Endothelial cell of umbilical vein (primary cell): ENCODE measurements around the gene LCN15. TPM values are rescaled to one million over a fixed set of nuclear protein-coding genes. Genes with fewer than 3 reads are reported as not detected.

Experiments used
- BruUV-seq: library from RNA; stranded (reverse); fragments of 400-500 nt; replicated peaks from 2 replicates; lab custom pipeline; 2021; lab: Mats Ljungman, UMichigan
- CTCF ChIA-PET: fragments of 300-600, 350-600 bp; sonication (Branson Sonifier 250); formaldehyde crosslinking; loops from one replicate; lab custom pipeline; 2021; ENCODE audit warnings: antibody characterized with exemption, inconsistent platforms; lab: Charles Lee
- POLR2A ChIA-PET: fragments of 300-600, 350-600 bp; sonication (Branson Sonifier 250); formaldehyde crosslinking; loops from one replicate; lab custom pipeline; 2021; ENCODE audit warnings: antibody characterized with exemption, inconsistent platforms; lab: Charles Lee
- DNase-seq: peaks from one replicate; pipeline ENCODE4 v3.0.0-alpha.2; 2011; ENCODE audit warnings: low read depth, low spot score
- FAIRE-seq: peaks from 2 replicates; lab custom pipeline; 2011; peaks lifted over from hg19 to GRCh38; lab: Jason Lieb, UNC
- H2AFZ ChIP-seq: 2 replicates; pipeline ENCODE4 v1.6.0; 2012; ENCODE audit warnings: low read depth, low read length, control low read depth, inconsistent platforms
- H3K27ac ChIP-seq: 2 replicates; pipeline ENCODE4 v1.5.1; 2011; ENCODE audit warnings: low read depth, mild to moderate bottlenecking, control low read depth, low read length, moderate library complexity; ENCODE audit not compliant: insufficient read depth
- H3K27me3 ChIP-seq, 2 experiments: 2 replicates each; pipeline versions ENCODE4 v1.6.0 to v1.6.1; 2011; ENCODE audit warnings: low read length in 2 of 2, mixed read lengths in 1 of 2; ENCODE audit not compliant: control insufficient read depth in 2 of 2, insufficient read depth in 2 of 2
- H3K36me3 ChIP-seq, 2 experiments: 2 replicates in 1 of 2; 3 replicates in 1 of 2; pipeline ENCODE4 v1.5.1; 2011; ENCODE audit warnings: low read length in 2 of 2, mild to moderate bottlenecking in 1 of 2, moderate library complexity in 1 of 2; ENCODE audit not compliant: control insufficient read depth in 2 of 2, insufficient read depth in 2 of 2; ENCODE audit errors: extremely low read depth in 1 of 2
- H3K4me1 ChIP-seq: 3 replicates; pipeline ENCODE4 v1.5.1; 2011; ENCODE audit warnings: mild to moderate bottlenecking, low read length; ENCODE audit not compliant: control insufficient read depth, insufficient read depth; ENCODE audit errors: extremely low read depth
- H3K4me2 ChIP-seq: 2 replicates; pipeline ENCODE4 v1.6.1; 2011; ENCODE audit warnings: low read length, control low read depth, mixed read lengths; ENCODE audit not compliant: insufficient read depth
- H3K4me3 ChIP-seq, 3 experiments: fragments of 200-600 bp in 1 of 3; sonication (generic), shearing (Covaris generic) in 1 of 3; replicated peaks in 1 of 3; 2 replicates each; pipeline ENCODE4 v1.5.1; 2011 to 2016; ENCODE audit warnings: control low read depth in 3 of 3, low read length in 3 of 3, mild to moderate bottlenecking in 2 of 3, inconsistent platforms in 1 of 3, low read depth in 1 of 3, moderate library complexity in 1 of 3; ENCODE audit not compliant: insufficient read depth in 1 of 3
- H3K79me2 ChIP-seq: 2 replicates; pipeline ENCODE4 v1.6.0; 2012; ENCODE audit warnings: low read length, inconsistent platforms; ENCODE audit not compliant: control insufficient read depth, insufficient read depth
- H3K9ac ChIP-seq: replicated peaks from 2 replicates; pipeline ENCODE3; 2011; ENCODE audit warnings: low read length, control low read depth; ENCODE audit not compliant: insufficient read depth; ENCODE audit errors: extremely low read depth
- H3K9me1 ChIP-seq: replicated peaks from 3 replicates; pipeline ENCODE4 v1.6.0; 2011; ENCODE audit warnings: mild to moderate bottlenecking, low read length; ENCODE audit not compliant: control insufficient read depth, insufficient read depth; ENCODE audit errors: extremely low read depth
- H3K9me3 ChIP-seq: replicated peaks from 2 replicates; pipeline ENCODE4 v1.5.1; 2012; ENCODE audit warnings: low read length, inconsistent platforms; ENCODE audit not compliant: control insufficient read depth, insufficient read depth
- H4K20me1 ChIP-seq: replicated peaks from 2 replicates; pipeline ENCODE3; 2011; ENCODE audit warnings: mild to moderate bottlenecking, low read length; ENCODE audit not compliant: control insufficient read depth, insufficient read depth; ENCODE audit errors: extremely low read depth
- EZH2 ChIP-seq: IDR thresholded peaks from 2 replicates; pipeline ENCODE4 v1.6.1; 2012; ENCODE audit warnings: borderline replicate concordance, low read depth, mild to moderate bottlenecking, moderate library complexity, low read length, inconsistent platforms; ENCODE audit not compliant: severe bottlenecking
- FOS ChIP-seq: IDR thresholded peaks from 2 replicates; pipeline ENCODE4 v1.6.1; 2011; ENCODE audit warnings: mild to moderate bottlenecking, low read length, moderate library complexity, borderline replicate concordance; ENCODE audit not compliant: insufficient read depth
- GATA2 ChIP-seq: IDR thresholded peaks from 2 replicates; pipeline ENCODE4 v1.7.0; 2011; ENCODE audit warnings: low read depth, mild to moderate bottlenecking, moderate library complexity, mixed read lengths, low read length; ENCODE audit not compliant: insufficient read length, insufficient read depth
- JUN ChIP-seq: IDR thresholded peaks from 2 replicates; pipeline ENCODE4 v1.6.1; 2011; ENCODE audit warnings: borderline replicate concordance, low read depth; ENCODE audit not compliant: insufficient read length, insufficient read depth
- MYC ChIP-seq: IDR thresholded peaks from one replicate; pipeline ENCODE4 v1.6.1; 2011; ENCODE audit warnings: mild to moderate bottlenecking, low read depth, low read length
- POLR2A ChIP-seq: IDR thresholded peaks from 2 replicates; pipeline ENCODE4 v1.6.1; 2012; ENCODE audit warnings: low read depth, mild to moderate bottlenecking, control low read depth, low read length
- POLR2AphosphoS5 ChIP-seq: IDR thresholded peaks from 2 replicates; pipeline ENCODE4 v1.6.1; 2012; ENCODE audit warnings: low read depth, mild to moderate bottlenecking, control low read depth, low read length, moderate library complexity; ENCODE audit not compliant: insufficient read depth
- dilution Hi-C: fragments of 300-500 bp; cut with MboI; formaldehyde crosslinking; loops from one replicate; pipeline ENCODE4 v1.15.0; 2019; ENCODE audit warnings: low sequenced_read_pairs; ENCODE audit not compliant: extremely low pct_ligation_motif_present
- intact Hi-C: fragments of 100-400 bp; cut with micrococcal nuclease; formaldehyde crosslinking; loops from one replicate; pipeline ENCODE4 v1.10.0; 2022
- polyA plus RNA-seq, 4 experiments: library from polyadenylated mRNA; depleted of rRNA in 3 of 4; stranded (reverse) in 3 of 4; unstranded in 1 of 4; fragments of >200 nt; gene quantifications; 2 replicates each; pipeline versions ENCODE4 v1.2.1 to v1.2.3, GENCODE V29; 2011 to 2012; ENCODE audit warnings: missing spikeins in 1 of 4
- total RNA-seq: library from RNA; stranded (reverse); gene quantifications from 2 replicates; pipeline ENCODE4 v1.2.3, GENCODE V29; 2021
- TF ChIP-seq, protein P1 (sequence below), 2 donors: IDR thresholded peaks; 1 replicate in 1 of 2; 2 replicates in 1 of 2; pipeline ENCODE4 v1.5.1; 2011; ENCODE audit warnings: low read length in 2 of 2, mild to moderate bottlenecking in 2 of 2, moderate library complexity in 2 of 2, control low read depth in 1 of 2, inconsistent platforms in 1 of 2, low read depth in 1 of 2; ENCODE audit not compliant: insufficient read depth in 1 of 2; ENCODE audit errors: extremely low read depth in 1 of 2
- TF ChIP-seq, protein P2 (sequence below): IDR thresholded peaks from 2 replicates; pipeline ENCODE4 v1.6.1; 2011; ENCODE audit not compliant: insufficient read depth, insufficient read length

The LCN15 gene
- total and polyA plus RNA-seq, 2 donors (not counting 3 experiments of a cell fraction or from before 2014, with no cell fraction given) = not detected

DNA sequence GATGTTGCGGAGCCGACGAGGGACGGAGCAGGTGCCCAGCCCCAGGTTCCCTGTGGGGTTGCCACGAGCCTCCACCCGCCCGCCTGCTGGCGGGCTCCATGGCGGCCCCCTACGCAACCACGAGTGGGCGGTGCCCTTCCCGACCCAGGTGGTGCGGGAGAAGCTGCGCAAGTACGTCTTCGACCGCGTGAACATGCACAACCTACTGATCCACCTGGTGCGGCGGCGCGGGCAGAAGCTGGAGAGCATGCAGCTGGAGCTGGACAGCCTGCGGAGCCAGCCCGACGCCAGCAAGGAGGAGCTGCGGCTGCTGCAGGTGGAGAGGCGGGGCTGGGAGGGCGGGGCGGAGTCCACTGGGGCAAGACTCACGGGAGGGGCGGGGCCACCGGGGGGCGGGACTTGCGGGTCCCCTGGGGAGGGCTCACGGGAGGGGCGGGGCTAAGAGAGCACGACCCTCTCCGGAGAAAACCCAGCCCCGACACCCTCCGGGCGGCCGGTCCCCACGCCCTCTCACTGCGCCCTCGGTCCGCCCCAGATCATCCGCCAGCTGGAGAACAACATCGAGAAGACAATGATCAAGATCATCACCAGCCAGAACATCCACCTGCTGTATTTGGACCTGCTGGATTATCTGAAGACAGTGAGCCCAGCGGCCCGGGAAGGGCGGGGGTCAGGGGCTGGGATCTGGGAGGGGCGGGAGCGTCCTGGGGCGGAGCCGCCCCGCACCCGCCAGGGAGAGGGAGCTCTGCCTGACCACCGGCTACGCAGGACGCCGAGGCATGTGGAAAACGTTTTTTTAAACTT is 35.7 kb upstream of the LCN15 start:
- no peaks in the 10 kb centered on the region for H3K4me1 ChIP-seq
- BruUV-seq = no TSS peak
- intact Hi-C loops = no loop called here
- no peak overlapping the region for H2AFZ ChIP-seq
- no peaks in the 10 kb centered on the region for H3K9me1 ChIP-seq
- no peaks in the 10 kb centered on the region for H3K36me3 ChIP-seq
- H3K27ac ChIP-seq = no peak overlapping the region
- ChIA-PET POLR2A (interaction anchor here (1.1 kb wide), 1 partner anchor 10 kb away, joined by 3 read pairs; no protein-coding TSS in a partner anchor), CTCF (interaction anchor here (0.9 to 2.0 kb wide), 7 partner anchors 7 to 229 kb away, joined by 3 to 8 read pairs (median 5); partner anchors contain the start of gene AJM1)
- no peak for FAIRE-seq
- peak overlapping the region; percentile 13 for H3K4me2 ChIP-seq
- H3K27me3 ChIP-seq = peaks cover 29 to 32% of the 10 kb centered on the region in 2 experiments
- dilution Hi-C loops = loop anchor here (25.0 kb wide), 1 partner anchor 137 kb away; the partner anchor contains the start of genes C8G and FBXW5
- DNase-seq = peak; percentile 60
- TF ChIP-seq MYC (no peak), JUN (no peak), GATA2 (no peak), FOS (no peak), EZH2 (no peak), POLR2A (no peak), POLR2AphosphoS5 (no peak)
- TF ChIP-seq, protein P1, sequence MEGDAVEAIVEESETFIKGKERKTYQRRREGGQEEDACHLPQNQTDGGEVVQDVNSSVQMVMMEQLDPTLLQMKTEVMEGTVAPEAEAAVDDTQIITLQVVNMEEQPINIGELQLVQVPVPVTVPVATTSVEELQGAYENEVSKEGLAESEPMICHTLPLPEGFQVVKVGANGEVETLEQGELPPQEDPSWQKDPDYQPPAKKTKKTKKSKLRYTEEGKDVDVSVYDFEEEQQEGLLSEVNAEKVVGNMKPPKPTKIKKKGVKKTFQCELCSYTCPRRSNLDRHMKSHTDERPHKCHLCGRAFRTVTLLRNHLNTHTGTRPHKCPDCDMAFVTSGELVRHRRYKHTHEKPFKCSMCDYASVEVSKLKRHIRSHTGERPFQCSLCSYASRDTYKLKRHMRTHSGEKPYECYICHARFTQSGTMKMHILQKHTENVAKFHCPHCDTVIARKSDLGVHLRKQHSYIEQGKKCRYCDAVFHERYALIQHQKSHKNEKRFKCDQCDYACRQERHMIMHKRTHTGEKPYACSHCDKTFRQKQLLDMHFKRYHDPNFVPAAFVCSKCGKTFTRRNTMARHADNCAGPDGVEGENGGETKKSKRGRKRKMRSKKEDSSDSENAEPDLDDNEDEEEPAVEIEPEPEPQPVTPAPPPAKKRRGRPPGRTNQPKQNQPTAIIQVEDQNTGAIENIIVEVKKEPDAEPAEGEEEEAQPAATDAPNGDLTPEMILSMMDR (IDR thresholded peaks at IDR 0.05; ENCODE audit: extremely low read depth in 1 of 2, insufficient read depth in 1 of 2, low read depth in 1 of 2, low read length in 2 of 2) = no peak
- TF ChIP-seq, protein P2, sequence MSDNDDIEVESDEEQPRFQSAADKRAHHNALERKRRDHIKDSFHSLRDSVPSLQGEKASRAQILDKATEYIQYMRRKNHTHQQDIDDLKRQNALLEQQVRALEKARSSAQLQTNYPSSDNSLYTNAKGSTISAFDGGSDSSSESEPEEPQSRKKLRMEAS = no peak
- no peaks in the 10 kb centered on the region for H3K9me3 ChIP-seq
- H3K79me2 ChIP-seq = no peaks in the 10 kb centered on the region
- H3K9ac ChIP-seq = no peak overlapping the region
- no peaks in the 10 kb centered on the region for H4K20me1 ChIP-seq
- peak overlapping the region; percentile 13 to 24 (median 13) for H3K4me3 ChIP-seq
